ENCODE measurements around the gene IFITM1. TPM values are rescaled to one million over a fixed set of nuclear protein-coding genes. Genes with fewer than 3 reads are reported as not detected.
"Not testable (repeated sequence)": the region's sequence is repeated elsewhere in the genome, so short reads cannot be mapped to it uniquely, and the experiment has no call there.

IFITM1 gene
- total and polyA plus RNA-seq, 2 of the 8 experiments (the other 6 are each of a cell fraction or from before 2014, with no cell fraction given), result 394 to 1,464 TPM

GRCh38 chr11:309979-310572 lies 3.8 kb upstream of the IFITM1 start:
- not testable (repeated sequence) for FAIRE-seq; H3K27me3 ChIP-seq (replicated peaks in 1 of 4; ENCODE audit: control insufficient read depth in 3 of 4, extremely low read depth in 1 of 4, insufficient read depth in 3 of 4, low read length in 3 of 4); H2BK5ac ChIP-seq (ENCODE audit: low read depth, low read length); H3K36me3 ChIP-seq (ENCODE audit: control insufficient read depth in 2 of 4, insufficient read depth in 4 of 4, low read length in 3 of 4); H4K91ac ChIP-seq (replicated peaks; ENCODE audit: insufficient read length, low read length); H3K14ac ChIP-seq (ENCODE audit: insufficient read length); H3K9me3 ChIP-seq (ENCODE audit: insufficient read depth in 2 of 2, low read depth in 1 of 2, low read length in 1 of 2); H3K4ac ChIP-seq (replicated peaks; ENCODE audit: insufficient read length, low read depth, low read length); H3K56ac ChIP-seq (replicated peaks; ENCODE audit: insufficient read length, low read depth, low read length); H3K27ac ChIP-seq (ENCODE audit: low read depth, low read length); DNase-seq (ENCODE audit: low read depth in 1 of 2, low spot score in 2 of 2); H4K20me1 ChIP-seq (replicated peaks in 1 of 2; ENCODE audit: control insufficient read depth in 1 of 2, insufficient read depth in 2 of 2, low read length in 2 of 2); H4K8ac ChIP-seq (ENCODE audit: extremely low read depth, insufficient read depth, low read length); H2BK20ac ChIP-seq (ENCODE audit: low read length); H3K9ac ChIP-seq (replicated peaks in 1 of 4; ENCODE audit: extremely low read depth in 1 of 4, low read depth in 3 of 4, low read length in 3 of 4); H2AFZ ChIP-seq (ENCODE audit: low read length); H2BK120ac ChIP-seq (replicated peaks; ENCODE audit: low read depth, low read length); H3K18ac ChIP-seq (ENCODE audit: extremely low read depth, low read length); H2BK15ac ChIP-seq (ENCODE audit: low read length); H3K23ac ChIP-seq (ENCODE audit: insufficient read length); H3K79me1 ChIP-seq (ENCODE audit: low read depth, low read length); H4K5ac ChIP-seq (ENCODE audit: insufficient read length, low read depth, low read length); H2AK5ac ChIP-seq (ENCODE audit: low read depth, low read length)
- ChIA-PET POLR2A (ENCODE audit: partially characterized antibody) (interaction anchor here (0.7 to 1.7 kb wide), 7 partner anchors 9 to 59 kb away, joined by 3 to 6 read pairs (median 4); no protein-coding TSS in a partner anchor), CTCF (ENCODE audit: partially characterized antibody) (interaction anchor here (0.9 to 2.2 kb wide), 4 partner anchors 35 to 73 kb away, joined by 3 to 7 read pairs (median 6); partner anchors contain the start of gene PSMD13)
- Histone ChIP-seq H2BK12ac (ENCODE audit: low read depth, low read length) (peak overlapping the region; percentile 68; the same call in 1 of the 2 replicates), H3K23me2 (ENCODE audit: low read depth, low read length) (peaks cover 12% of the 10 kb centered on the region; the same call in 1 of the 2 replicates), H3K4me2 (ENCODE audit: insufficient read depth in 1 of 2, low read depth in 2 of 2, low read length in 2 of 2) (peak overlapping the region; percentile 49 to 56), H3K4me1 (replicated peaks in 1 of 4; ENCODE audit: control insufficient read depth in 3 of 4, insufficient read depth in 4 of 4, low read length in 3 of 4) (peaks cover 18 to 47% (median 39%) of the 10 kb centered on the region in 4 experiments), H3K79me2 (ENCODE audit: control insufficient read depth in 1 of 2, insufficient read depth in 2 of 2, low read length in 2 of 2) (peaks cover 0 to 15% of the 10 kb centered on the region in 2 experiments; a peak in 2 of 4 replicates), H3K4me3 (ENCODE audit: extremely low read depth in 1 of 4, insufficient read depth in 2 of 4, low read depth in 3 of 4, low read length in 4 of 4) (peak overlapping the region in 1 of 4 experiments; percentile 39; a peak in 1 of 8 replicates)
- 63% methylated on average over 5 of the region's 18 CpGs; no CpG with 5 or more reads in 1 of the 2 experiments for WGBS, 2 experiments (ENCODE audit: extremely low coverage in 1 of 2, insufficient coverage in 1 of 2, insufficient read length in 1 of 2, insufficient replicate concordance in 2 of 2, low coverage in 1 of 2, low lambda C conversion rate in 2 of 2, missing lambda C conversion rate in 1 of 2)
